ENCODE data around the gene LRRC4C.

- TF ChIP-seq POLR2A (IDR thresholded peaks at IDR 0.05) (no peak), CTCF (IDR thresholded peaks at IDR 0.05) (no peak)
Observed at GRCh38 chr11:41119484-41119883, 340.0 kb downstream of the LRRC4C start.
